MM.1S (cell line): ENCODE results near the gene PCYOX1L.

Source experiments
- EZH2 ChIP-seq: fragments of 300-600 bp; sonication (generic); optimal IDR thresholded peaks from 2 replicates; pipeline ENCODE3; 2017; ENCODE audit warnings: low read depth, mild to moderate bottlenecking, antibody characterized with exemption, low read length, mixed read lengths
- TF ChIP-seq, protein P1 (sequence below): fragments of 300-600 bp; sonication (generic); IDR thresholded peaks from 2 replicates; pipeline ENCODE4 v1.5.1; 2016; ENCODE audit warnings: antibody characterized with exemption, low read length, mixed read lengths

DNA sequence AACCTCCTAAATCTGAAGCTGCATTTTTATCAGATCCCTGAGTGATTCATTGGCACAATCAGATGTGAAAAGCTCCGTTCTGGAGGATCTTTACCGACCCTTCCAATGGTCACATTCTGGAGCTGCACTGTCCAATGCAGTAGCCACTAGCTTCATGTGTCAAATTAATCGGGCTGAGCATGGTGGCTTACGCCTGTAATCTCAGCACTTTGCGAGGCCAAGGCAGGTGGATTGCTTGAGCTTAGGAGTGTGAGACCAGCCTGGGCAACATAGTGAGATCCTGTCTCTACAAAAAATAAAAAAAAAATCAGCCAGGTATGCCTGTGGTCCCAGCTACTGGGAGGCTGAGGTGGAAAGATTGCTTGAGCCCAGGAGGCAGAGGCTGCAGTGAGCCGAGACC lies 17.6 kb downstream of the PCYOX1L start:
- TF ChIP-seq, protein P1, sequence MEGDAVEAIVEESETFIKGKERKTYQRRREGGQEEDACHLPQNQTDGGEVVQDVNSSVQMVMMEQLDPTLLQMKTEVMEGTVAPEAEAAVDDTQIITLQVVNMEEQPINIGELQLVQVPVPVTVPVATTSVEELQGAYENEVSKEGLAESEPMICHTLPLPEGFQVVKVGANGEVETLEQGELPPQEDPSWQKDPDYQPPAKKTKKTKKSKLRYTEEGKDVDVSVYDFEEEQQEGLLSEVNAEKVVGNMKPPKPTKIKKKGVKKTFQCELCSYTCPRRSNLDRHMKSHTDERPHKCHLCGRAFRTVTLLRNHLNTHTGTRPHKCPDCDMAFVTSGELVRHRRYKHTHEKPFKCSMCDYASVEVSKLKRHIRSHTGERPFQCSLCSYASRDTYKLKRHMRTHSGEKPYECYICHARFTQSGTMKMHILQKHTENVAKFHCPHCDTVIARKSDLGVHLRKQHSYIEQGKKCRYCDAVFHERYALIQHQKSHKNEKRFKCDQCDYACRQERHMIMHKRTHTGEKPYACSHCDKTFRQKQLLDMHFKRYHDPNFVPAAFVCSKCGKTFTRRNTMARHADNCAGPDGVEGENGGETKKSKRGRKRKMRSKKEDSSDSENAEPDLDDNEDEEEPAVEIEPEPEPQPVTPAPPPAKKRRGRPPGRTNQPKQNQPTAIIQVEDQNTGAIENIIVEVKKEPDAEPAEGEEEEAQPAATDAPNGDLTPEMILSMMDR: no peak
- no peak for TF ChIP-seq EZH2
